PC-9 (cell line): Measurements from ENCODE around the gene CC2D1A.

Source experiments
- EZH2 ChIP-seq: fragments of 200-600 bp; sonication (generic); IDR thresholded peaks from 2 replicates; pipeline ENCODE4 v1.8.0; 2017; ENCODE audit warnings: antibody characterized with exemption, low read depth
- TF ChIP-seq, protein P1 (sequence below): fragments of 200-600 bp; sonication (generic); conservative IDR thresholded peaks from 2 replicates; pipeline ENCODE4 v1.6.1; 2017; ENCODE audit warnings: mixed run types, antibody characterized with exemption, mild to moderate bottlenecking, moderate library complexity

DNA sequence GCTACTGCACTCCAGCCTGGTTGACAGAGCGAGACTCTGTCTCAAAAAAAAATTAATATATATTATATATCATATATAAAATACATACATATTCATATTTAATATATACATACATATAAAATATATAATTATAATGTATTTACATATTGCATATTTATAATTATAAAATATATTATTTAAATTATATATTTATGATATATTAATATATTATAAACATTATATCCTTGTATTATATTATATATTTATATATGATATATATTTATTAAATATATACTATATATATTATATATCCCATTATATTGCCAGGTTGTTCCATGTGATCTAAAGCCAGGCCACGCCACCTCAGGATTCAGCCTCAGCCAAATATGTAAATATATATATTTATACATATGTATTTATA lies 9.8 kb upstream of the CC2D1A start:
- TF ChIP-seq, protein P1, sequence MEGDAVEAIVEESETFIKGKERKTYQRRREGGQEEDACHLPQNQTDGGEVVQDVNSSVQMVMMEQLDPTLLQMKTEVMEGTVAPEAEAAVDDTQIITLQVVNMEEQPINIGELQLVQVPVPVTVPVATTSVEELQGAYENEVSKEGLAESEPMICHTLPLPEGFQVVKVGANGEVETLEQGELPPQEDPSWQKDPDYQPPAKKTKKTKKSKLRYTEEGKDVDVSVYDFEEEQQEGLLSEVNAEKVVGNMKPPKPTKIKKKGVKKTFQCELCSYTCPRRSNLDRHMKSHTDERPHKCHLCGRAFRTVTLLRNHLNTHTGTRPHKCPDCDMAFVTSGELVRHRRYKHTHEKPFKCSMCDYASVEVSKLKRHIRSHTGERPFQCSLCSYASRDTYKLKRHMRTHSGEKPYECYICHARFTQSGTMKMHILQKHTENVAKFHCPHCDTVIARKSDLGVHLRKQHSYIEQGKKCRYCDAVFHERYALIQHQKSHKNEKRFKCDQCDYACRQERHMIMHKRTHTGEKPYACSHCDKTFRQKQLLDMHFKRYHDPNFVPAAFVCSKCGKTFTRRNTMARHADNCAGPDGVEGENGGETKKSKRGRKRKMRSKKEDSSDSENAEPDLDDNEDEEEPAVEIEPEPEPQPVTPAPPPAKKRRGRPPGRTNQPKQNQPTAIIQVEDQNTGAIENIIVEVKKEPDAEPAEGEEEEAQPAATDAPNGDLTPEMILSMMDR, result no peak
- TF ChIP-seq EZH2, result no peak
